Adipose tissue (tissue), 3 donors: ENCODE results near the gene IL33. TPM values are rescaled to one million over a fixed set of nuclear protein-coding genes. Genes with fewer than 3 reads are reported as not detected.

ENCODE experiments used
- H3K27ac ChIP-seq: one replicate; pipeline ENCODE4 v1.5.1; 2013; ENCODE audit warnings: low read depth, low read length
- whole genome bisulfite sequencing, 3 donors: extraction: QIAGEN DNeasy Blood & Tissue Kit; methylation state at CpG; one replicate each; pipeline ENCODE4 v1.1.7; 2013; 5-methylcytosine and 5-hydroxymethylcytosine counted together
- polyA plus RNA-seq, 3 donors: library from polyadenylated mRNA; stranded (reverse); fragments of 200-250 nt; gene quantifications; one replicate each; pipeline ENCODE4 v1.2.3, GENCODE V29; 2013
- donor health status: healthy with polysubstance abuse.
- donor health status: Bipolar disorder and iron deficiency.
- donor health status: healthy.

IL33 gene
- polyA plus RNA-seq, 3 donors: 2.7 to 93.9 (median 27.8) TPM

GRCh38 chr9:6214434-6214833, 1.2 kb upstream of the IL33 start:
- 64 to 95% (median 67%) methylated on average over 1 of the region's 1 CpG for WGBS, 3 donors
- H3K27ac ChIP-seq: no peak overlapping the region

GRCh38 chr9:6214903-6215302, 704 bp upstream of the IL33 start:
- no peak overlapping the region for H3K27ac ChIP-seq
- 41 to 65% (median 43%) methylated on average over 2 of the region's 2 CpGs for WGBS, 3 donors

GRCh38 chr9:6216002-6216401, 395 bp downstream of the IL33 start:
- no peak overlapping the region for H3K27ac ChIP-seq
- 50 to 77% (median 54%) methylated on average over 3 of the region's 3 CpGs for WGBS, 3 donors

- no peak overlapping the region for H3K27ac ChIP-seq
- 47 to 78% (median 53%) methylated on average over 1 of the region's 1 CpG for WGBS, 3 donors
These were observed 1.3 kb downstream of the IL33 start for GRCh38 chr9:6216951-6217350.

- 20 to 23% (median 22%) methylated on average over 3 of the region's 3 CpGs for WGBS, 3 donors
These were observed 2.5 kb downstream of the IL33 start for GRCh38 chr9:6218099-6218502.

GRCh38 chr9:6219040-6219439, 3.4 kb downstream of the IL33 start:
- WGBS, 3 donors: 71 to 88% (median 76%) methylated on average over 4 of the region's 4 CpGs
- no peak overlapping the region for H3K27ac ChIP-seq

More at GRCh38 chr9:6218099-6218502, 2.5 kb downstream of the IL33 start:
- no peak overlapping the region for H3K27ac ChIP-seq

- 64 to 86% (median 70%) methylated on average over 2 of the region's 2 CpGs for WGBS, 3 donors
- H3K27ac ChIP-seq: no peak overlapping the region
These were observed 4.4 kb downstream of the IL33 start for GRCh38 chr9:6219981-6220380.

- H3K27ac ChIP-seq: no peak overlapping the region
- WGBS, 3 donors: 86 to 92% (median 88%) methylated on average over 1 of the region's 1 CpG
These were observed 9.0 kb downstream of the IL33 start for GRCh38 chr9:6224393-6225154.

GRCh38 chr9:6226696-6227095, 11.1 kb downstream of the IL33 start:
- no peak overlapping the region for H3K27ac ChIP-seq
- 7 to 21% (median 8%) methylated on average over 1 of the region's 1 CpG for WGBS, 3 donors

- H3K27ac ChIP-seq: no peak overlapping the region
- 61 to 79% (median 67%) methylated on average over 2 of the region's 2 CpGs for WGBS, 3 donors
These were observed 13.6 kb downstream of the IL33 start for GRCh38 chr9:6229186-6229585.

- 7 to 24% (median 19%) methylated on average over 1 of the region's 1 CpG for WGBS, 3 donors
- H3K27ac ChIP-seq: no peak overlapping the region
These were observed 14.0 kb downstream of the IL33 start for GRCh38 chr9:6229619-6230018.

- no peak overlapping the region for H3K27ac ChIP-seq
- 57 to 69% (median 65%) methylated on average over 2 of the region's 2 CpGs for WGBS, 3 donors
These were observed 14.6 kb downstream of the IL33 start for GRCh38 chr9:6230037-6230780.

GRCh38 chr9:6232336-6232945, 16.8 kb downstream of the IL33 start:
- no peak overlapping the region for H3K27ac ChIP-seq

- 17 to 55% (median 38%) methylated on average over 1 of the region's 1 CpG for WGBS, 3 donors
- no peak overlapping the region for H3K27ac ChIP-seq
These were observed 18.4 kb downstream of the IL33 start for GRCh38 chr9:6234014-6234413.

GRCh38 chr9:6237267-6237666, 21.7 kb downstream of the IL33 start:
- 69 to 93% (median 87%) methylated on average over 2 of the region's 2 CpGs for WGBS, 3 donors
- H3K27ac ChIP-seq: no peak overlapping the region

GRCh38 chr9:6239048-6239461, 23.4 kb downstream of the IL33 start:
- WGBS, 3 donors: 41 to 88% (median 81%) methylated on average over 5 of the region's 5 CpGs
- no peak overlapping the region for H3K27ac ChIP-seq

- no peak overlapping the region for H3K27ac ChIP-seq
These were observed 24.1 kb downstream of the IL33 start for GRCh38 chr9:6239694-6240093.

GRCh38 chr9:6243746-6244145, 28.1 kb downstream of the IL33 start:
- no peak overlapping the region for H3K27ac ChIP-seq

More at GRCh38 chr9:6239694-6240093, 24.1 kb downstream of the IL33 start:
- WGBS, 3 donors: 66 to 91% (median 90%) methylated on average over 2 of the region's 2 CpGs

GRCh38 chr9:6247266-6247665, 31.7 kb downstream of the IL33 start:
- 45 to 81% (median 68%) methylated on average over 4 of the region's 4 CpGs for WGBS, 3 donors
- no peak overlapping the region for H3K27ac ChIP-seq
